ENCODE results near the gene NECTIN3.

DNA sequence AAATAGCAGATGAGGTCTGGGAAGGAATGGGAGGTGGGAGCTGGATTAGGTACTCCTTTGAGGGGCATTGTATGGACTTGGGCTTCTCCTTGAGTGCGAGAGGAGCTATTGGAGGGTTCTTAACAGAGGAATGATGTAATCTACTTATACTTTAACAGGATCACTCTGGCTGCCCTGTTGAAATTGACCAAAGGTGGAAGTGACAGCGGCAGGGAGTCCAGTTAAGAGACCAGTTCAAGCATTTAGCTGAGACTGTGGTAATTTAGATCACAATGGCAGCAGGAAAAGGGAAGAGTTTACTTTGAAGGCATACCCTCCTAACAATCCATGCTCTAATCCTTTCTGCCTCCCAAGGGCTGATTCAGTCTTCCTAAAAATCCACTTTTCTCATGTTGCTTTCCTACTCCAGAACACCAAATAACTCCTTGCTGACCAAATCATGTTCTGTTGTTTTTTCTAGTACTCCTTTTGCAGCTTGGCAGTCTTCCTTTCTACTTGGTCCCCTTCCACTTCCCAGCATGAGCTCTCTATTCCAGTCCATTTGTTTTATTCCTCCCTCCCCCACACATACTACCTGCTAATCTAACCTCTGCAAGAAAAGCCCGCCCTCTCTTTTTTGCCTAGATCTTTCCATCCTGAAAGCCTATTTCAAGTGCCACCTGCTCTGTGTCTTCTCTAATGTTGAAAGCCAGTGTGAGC is 139.4 kb downstream of the NECTIN3 start:
- TF ChIP-seq EZH2 (IDR thresholded peaks at IDR 0.05) = no peak
- TF ChIP-seq POLR2AphosphoS5 (IDR thresholded peaks at IDR 0.05; ENCODE audit: borderline replicate concordance, low read depth, low read length) = no peak
- TF ChIP-seq FOXP2 (optimal IDR thresholded peaks at IDR 0.05; ENCODE audit: control extremely low read depth, extremely low read length, insufficient read depth) = no peak
